BLaER1 treated with 17β-estradiol and CSF1 and Interleukin-3, amounts not matched to agents 10 nM and 100 nM (cell line): ENCODE data around the gene ACTN3.

ENCODE experiments used
- H3K27ac ChIP-seq, 11 experiments: shearing (Covaris generic); formaldehyde crosslinking; 2 replicates each; pipeline ENCODE4 v1.8.1; 2022
- H3K27me3 ChIP-seq, 11 experiments: shearing (Covaris generic); formaldehyde crosslinking; 2 replicates each; pipeline ENCODE4 v1.8.1; 2022
- H3K36me3 ChIP-seq, 11 experiments: shearing (Covaris generic); formaldehyde crosslinking; 2 replicates each; pipeline ENCODE4 v1.8.1; 2022
- H3K4me1 ChIP-seq, 10 experiments: shearing (Covaris generic); formaldehyde crosslinking; 2 replicates each; pipeline ENCODE4 v1.8.1; 2022
- H3K4me2 ChIP-seq, 11 experiments: shearing (Covaris generic); formaldehyde crosslinking; 2 replicates each; pipeline ENCODE4 v1.8.1; 2022
- H3K4me3 ChIP-seq, 10 experiments: shearing (Covaris generic); formaldehyde crosslinking; 2 replicates each; pipeline ENCODE4 v1.8.1; 2022
- H3K9ac ChIP-seq, 11 experiments: shearing (Covaris generic); formaldehyde crosslinking; 2 replicates each; pipeline ENCODE4 v1.8.1; 2022
- H3K9me3 ChIP-seq, 11 experiments: shearing (Covaris generic); formaldehyde crosslinking; replicated peaks in 1 of 11; 2 replicates each; pipeline ENCODE4 v1.8.1; 2022
- H4K20me1 ChIP-seq, 11 experiments: shearing (Covaris generic); formaldehyde crosslinking; 2 replicates each; pipeline ENCODE4 v1.8.1; 2022
- Cebpa-rat ChIP-seq, 11 experiments: shearing (Covaris generic); IDR thresholded peaks; 2 replicates each; pipeline ENCODE4 v1.8.1; 2022

The ACTN3 gene

DNA sequence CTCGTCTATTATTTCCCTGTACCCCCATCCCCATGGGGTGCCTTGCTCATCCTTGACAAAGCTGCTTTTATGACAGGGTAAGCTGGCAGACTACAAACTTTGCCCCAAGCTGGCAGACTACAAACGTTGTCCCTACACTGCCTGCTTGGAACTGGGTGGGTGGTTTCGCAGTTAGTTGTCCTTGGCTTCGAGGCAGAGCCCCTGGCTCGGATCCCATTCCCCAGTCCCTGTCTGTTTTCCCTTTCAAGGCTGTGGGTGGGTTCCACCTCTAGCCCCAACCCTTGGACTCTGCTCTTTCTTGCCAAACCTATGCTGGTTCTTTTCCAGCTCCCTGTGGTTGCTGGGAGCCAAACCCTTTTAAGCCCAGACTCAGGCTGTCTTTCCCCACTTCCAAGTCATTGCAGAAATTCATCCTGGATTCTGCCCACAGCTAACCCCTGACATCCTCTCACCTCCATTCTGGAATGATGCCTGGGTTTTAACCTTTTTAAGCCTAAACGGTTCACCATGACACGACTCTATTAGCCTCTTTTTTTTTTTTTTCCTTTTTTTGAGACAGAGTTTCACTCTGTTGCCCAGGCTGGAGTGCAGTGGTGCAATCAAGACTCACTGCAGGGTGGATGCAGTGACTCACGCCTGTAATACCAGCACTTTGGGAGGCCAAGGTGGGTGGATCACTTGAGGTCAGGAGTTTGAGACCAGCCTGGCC is 60.6 kb downstream of the ACTN3 start:
- Histone ChIP-seq H3K4me2 (peak overlapping the region in 10 of 11 experiments; percentile 8 to 66 (median 30); a peak in 14 of 22 replicates), H3K27me3 (no peaks in the 10 kb centered on the region)

DNA sequence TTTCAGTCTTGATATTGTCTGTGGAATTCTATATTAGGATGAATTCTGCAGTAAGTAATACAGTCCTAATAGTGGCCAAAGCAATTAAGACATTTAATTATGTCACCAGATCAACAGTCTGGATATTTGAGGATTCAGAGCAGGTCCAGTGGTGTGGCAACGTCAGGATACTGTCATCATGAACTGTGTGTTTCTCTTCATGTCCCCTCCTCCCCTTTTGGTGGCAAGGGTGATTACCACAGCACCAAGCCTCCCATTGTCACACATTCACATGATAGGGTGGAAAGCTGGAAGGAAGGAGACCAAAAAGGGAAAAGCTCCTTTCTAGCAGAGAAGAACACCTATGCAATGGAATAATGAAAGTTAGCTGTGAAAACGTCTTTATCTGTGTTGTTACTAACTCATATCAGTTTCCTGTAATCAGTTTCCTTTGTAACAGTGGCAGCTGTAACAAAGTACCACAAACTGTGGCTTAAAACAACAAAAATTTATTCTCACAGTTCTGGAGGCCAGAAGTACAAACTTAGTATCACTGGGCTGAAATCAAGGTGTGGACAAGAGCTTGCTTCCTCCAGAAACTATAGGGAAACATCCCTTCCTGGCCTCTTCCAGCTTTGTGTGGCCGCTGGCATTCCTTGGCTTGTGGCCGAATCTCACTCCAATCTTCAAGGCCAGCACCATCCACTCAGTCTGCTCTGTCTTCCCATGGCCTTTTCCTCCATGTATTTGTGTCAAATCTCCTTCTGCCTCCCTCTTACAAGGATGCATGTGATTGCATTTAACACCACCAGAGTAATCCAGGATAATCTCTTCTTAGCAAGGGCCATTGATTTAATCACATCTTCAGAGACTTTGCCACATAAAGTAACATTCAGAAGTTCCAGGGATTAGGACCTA is 63.3 kb downstream of the ACTN3 start:
- Histone ChIP-seq H3K4me1 (peaks cover 26 to 61% (median 53%) of the 10 kb centered on the region in 10 experiments), H3K36me3 (peaks cover 22 to 33% (median 27%) of the 10 kb centered on the region in 11 experiments), H3K9ac (peak overlapping the region in 1 of 11 experiments; percentile 39; a peak in 1 of 22 replicates), H3K27me3 (no peaks in the 10 kb centered on the region), H3K27ac (peak overlapping the region in 8 of 11 experiments; percentile 0 to 66 (median 32); a peak in 12 of 22 replicates), H3K4me2 (peak overlapping the region in 9 of 11 experiments; percentile 11 to 66 (median 43); a peak in 18 of 22 replicates), H3K4me3 (no peak overlapping the region), H3K9me3 (peaks cover 0 to 5% (median 0%) of the 10 kb centered on the region in 11 experiments; a peak in 2 of 22 replicates), H4K20me1 (peaks cover 0 to 10% (median 0%) of the 10 kb centered on the region in 11 experiments; a peak in 5 of 22 replicates)
- no peak for TF ChIP-seq Cebpa-rat (IDR thresholded peaks at IDR 0.05)

More for the DNA sequence above, 60.6 kb downstream of the ACTN3 start:
- peaks cover 0 to 17% (median 0%) of the 10 kb centered on the region in 11 experiments; a peak in 9 of 22 replicates for H4K20me1 ChIP-seq
- peak overlapping the region in 9 of 11 experiments; percentile 30 to 71 (median 59); a peak in 19 of 22 replicates for H3K27ac ChIP-seq
- peaks cover 44 to 53% (median 49%) of the 10 kb centered on the region in 11 experiments for H3K36me3 ChIP-seq
- peak overlapping the region in 5 of 11 experiments; percentile 6 to 30 (median 16); a peak in 5 of 22 replicates for H3K9ac ChIP-seq
- no peak for TF ChIP-seq Cebpa-rat (IDR thresholded peaks at IDR 0.05)
- no peak overlapping the region for H3K4me3 ChIP-seq
- H3K4me1 ChIP-seq = peaks cover 26 to 72% (median 59%) of the 10 kb centered on the region in 10 experiments
- peaks cover 0 to 5% (median 0%) of the 10 kb centered on the region in 11 experiments; a peak in 2 of 22 replicates for H3K9me3 ChIP-seq

- H3K27ac ChIP-seq = 0 out of 22 replicates have a peak overlapping the region, but pooled peaks of 1 of the 11 experiments have one; percentile 54
- no peak overlapping the region; a peak in 1 of 22 replicates for H3K4me2 ChIP-seq
Measured at GRCh38 chr11:66612458-66612857, 65.8 kb downstream of the ACTN3 start.

More at GRCh38 chr11:66612458-66612857, 65.8 kb downstream of the ACTN3 start:
- H3K36me3 ChIP-seq = peaks cover under 1 to 11% (median 5%) of the 10 kb centered on the region in 11 experiments; a peak in 14 of 22 replicates
- TF ChIP-seq Cebpa-rat (IDR thresholded peaks at IDR 0.05) = no peak
- peaks cover 0 to 5% (median 0%) of the 10 kb centered on the region in 11 experiments; a peak in 2 of 22 replicates for H3K9me3 ChIP-seq
- H3K4me1 ChIP-seq = peaks cover 28 to 65% (median 54%) of the 10 kb centered on the region in 10 experiments
- peaks cover 4 to 10% (median 9%) of the 10 kb centered on the region in 11 experiments; a peak in 21 of 22 replicates for H4K20me1 ChIP-seq
- H3K9ac ChIP-seq = no peak overlapping the region; a peak in 1 of 22 replicates
- no peak overlapping the region for H3K4me3 ChIP-seq
- no peaks in the 10 kb centered on the region for H3K27me3 ChIP-seq
